ENCODE results near the gene PRR15L. TPM values are rescaled to one million over a fixed set of nuclear protein-coding genes. Genes with fewer than 3 reads are reported as not detected.
"Not testable (repeated sequence)": the region's sequence is repeated elsewhere in the genome, so short reads cannot be mapped to it uniquely, and the experiment has no call there.

The PRR15L gene
- total and polyA plus RNA-seq, 2 donors (not counting 1 experiment from before 2014, with no cell fraction given): not detected

GRCh38 chr17:47989159-47989558 is 31.5 kb upstream of the PRR15L start:
- Mint-ChIP-seq H3K4me1 (no peaks in the 10 kb centered on the region), H3K27ac (no peak overlapping the region), H3K9me3 (ENCODE audit: insufficient read depth) (no peaks in the 10 kb centered on the region), H3K4me3 (no peak overlapping the region), H3K27me3 (peaks cover 6% of the 10 kb centered on the region)
- WGBS (ENCODE audit: insufficient coverage): 92% methylated on average over 6 of the region's 10 CpGs
- H3K27ac ChIP-seq (ENCODE audit: low read length in 2 of 2): no peak overlapping the region
- intact Hi-C loops (cut with micrococcal nuclease): no loop called here
- ChIA-PET CTCF (interaction anchor here (1.1 kb wide), 1 partner anchor 10 kb away, joined by 3 read pairs; no protein-coding TSS in a partner anchor), POLR2A (no interaction called here)
- no peak overlapping the region for H3K4me2 ChIP-seq (replicated peaks; ENCODE audit: low read depth, low read length, poor library complexity, severe bottlenecking)
- no peak for DNase-seq
- H3K4me3 ChIP-seq (ENCODE audit: control extremely low read depth in 1 of 5, extremely low read depth in 1 of 5, insufficient read depth in 1 of 5, low read depth in 2 of 5, low read length in 4 of 5): no peak overlapping the region
- H3K27me3 ChIP-seq (replicated peaks in 1 of 4; ENCODE audit: control extremely low read depth in 1 of 4, control insufficient read depth in 3 of 4, insufficient read depth in 4 of 4, low read length in 3 of 4): peaks cover 0 to 11% (median 0%) of the 10 kb centered on the region in 4 experiments
- no peaks in the 10 kb centered on the region for H4K20me1 ChIP-seq (ENCODE audit: control insufficient read depth, insufficient read depth, low read length, poor library complexity, severe bottlenecking)
- no peaks in the 10 kb centered on the region for H3K9me3 ChIP-seq (ENCODE audit: control extremely low read depth in 1 of 3, control insufficient read depth in 2 of 3, insufficient read depth in 1 of 3, low read length in 2 of 3)
- H3K36me3 ChIP-seq (replicated peaks in 1 of 2; ENCODE audit: control extremely low read depth in 1 of 2, control insufficient read depth in 1 of 2, extremely low read depth in 1 of 2, insufficient read depth in 2 of 2, low read length in 1 of 2): peaks cover 0 to 2% of the 10 kb centered on the region in 2 experiments
- no peaks in the 10 kb centered on the region for H3K4me1 ChIP-seq (ENCODE audit: control insufficient read depth in 2 of 2, insufficient read depth in 2 of 2, low read length in 2 of 2)
- no peak overlapping the region for H3K9ac ChIP-seq (ENCODE audit: low read length)
- no peak for ATAC-seq (ENCODE audit: low read depth)
- H3K79me2 ChIP-seq (ENCODE audit: control insufficient read depth, insufficient read depth, low read length): no peaks in the 10 kb centered on the region
- H2AFZ ChIP-seq (ENCODE audit: insufficient read depth, low read depth, low read length, poor library complexity, severe bottlenecking): no peak overlapping the region
- TF ChIP-seq CTCF (IDR thresholded peaks at IDR 0.05): no peak
- TF ChIP-seq EZH2 (IDR thresholded peaks at IDR 0.05; ENCODE audit: borderline replicate concordance, insufficient read depth, low read depth, low read length, poor library complexity, severe bottlenecking): no peak

- intact Hi-C loops (cut with micrococcal nuclease); H2AFZ ChIP-seq (ENCODE audit: insufficient read depth, low read depth, low read length, poor library complexity, severe bottlenecking); H3K4me1 ChIP-seq (ENCODE audit: control insufficient read depth in 2 of 2, insufficient read depth in 2 of 2, low read length in 2 of 2); H3K36me3 ChIP-seq (replicated peaks in 1 of 2; ENCODE audit: control extremely low read depth in 1 of 2, control insufficient read depth in 1 of 2, extremely low read depth in 1 of 2, insufficient read depth in 2 of 2, low read length in 1 of 2); H4K20me1 ChIP-seq (ENCODE audit: control insufficient read depth, insufficient read depth, low read length, poor library complexity, severe bottlenecking); DNase-seq; ATAC-seq (ENCODE audit: low read depth); H3K4me1 Mint-ChIP-seq; POLR2A ChIA-PET; H3K9me3 ChIP-seq (ENCODE audit: control extremely low read depth in 1 of 3, control insufficient read depth in 2 of 3, insufficient read depth in 1 of 3, low read length in 2 of 3); H3K9ac ChIP-seq (ENCODE audit: low read length); H3K27me3 Mint-ChIP-seq; H3K27me3 ChIP-seq (replicated peaks in 1 of 4; ENCODE audit: control extremely low read depth in 1 of 4, control insufficient read depth in 3 of 4, insufficient read depth in 4 of 4, low read length in 3 of 4); H3K9me3 Mint-ChIP-seq (ENCODE audit: insufficient read depth); H3K79me2 ChIP-seq (ENCODE audit: control insufficient read depth, insufficient read depth, low read length); H3K27ac ChIP-seq (ENCODE audit: low read length in 2 of 2); H3K4me3 ChIP-seq (ENCODE audit: control extremely low read depth in 1 of 5, extremely low read depth in 1 of 5, insufficient read depth in 1 of 5, low read depth in 2 of 5, low read length in 4 of 5); H3K4me3 Mint-ChIP-seq; H3K27ac Mint-ChIP-seq; H3K4me2 ChIP-seq (replicated peaks; ENCODE audit: low read depth, low read length, poor library complexity, severe bottlenecking): not testable (repeated sequence)
- WGBS (ENCODE audit: insufficient coverage): no CpG with 5 or more reads among the region's 1 CpG
- CTCF ChIA-PET: interaction anchor here (1.1 kb wide), 1 partner anchor 10 kb away, joined by 3 read pairs; no protein-coding TSS in a partner anchor
Observed at GRCh38 chr17:47988445-47988844, 30.8 kb upstream of the PRR15L start.

Measured in B cell (primary cell).